GM12892 (cell line): Measurements from ENCODE around the gene PNMA6A.
"Not testable (repeated sequence)": the region's sequence is repeated elsewhere in the genome, so short reads cannot be mapped to it uniquely, and the experiment has no call there.

Source experiments
- POLR2A ChIP-seq: IDR thresholded peaks from 2 replicates; pipeline ENCODE4 v1.6.1; 2011; ENCODE audit warnings: low read depth, low read length, control low read depth
- POLR2AphosphoS5 ChIP-seq: IDR thresholded peaks from 2 replicates; pipeline ENCODE4 v1.6.1; 2011; ENCODE audit warnings: low read depth, low read length, control low read depth
- TAF1 ChIP-seq: IDR thresholded peaks from 2 replicates; pipeline ENCODE4 v1.6.1; 2011; ENCODE audit warnings: low read depth, mild to moderate bottlenecking, control low read depth, low read length, borderline replicate concordance

GRCh38 chrX:153028487-153028886 lies 43.8 kb upstream of the PNMA6A start:
- TF ChIP-seq POLR2A, POLR2AphosphoS5, TAF1: not testable (repeated sequence)
